HG02642 (cell line): Measurements from ENCODE around the gene LIMK1.

Experiments used
- ATAC-seq: cut with Tn5 transposase; IDR thresholded peaks from one replicate; pipeline ENCODE4 v1.9.1; 2021; ENCODE audit warnings: mild to moderate bottlenecking; ENCODE audit not compliant: unreplicated experiment, poor library complexity

Gene LIMK1

DNA sequence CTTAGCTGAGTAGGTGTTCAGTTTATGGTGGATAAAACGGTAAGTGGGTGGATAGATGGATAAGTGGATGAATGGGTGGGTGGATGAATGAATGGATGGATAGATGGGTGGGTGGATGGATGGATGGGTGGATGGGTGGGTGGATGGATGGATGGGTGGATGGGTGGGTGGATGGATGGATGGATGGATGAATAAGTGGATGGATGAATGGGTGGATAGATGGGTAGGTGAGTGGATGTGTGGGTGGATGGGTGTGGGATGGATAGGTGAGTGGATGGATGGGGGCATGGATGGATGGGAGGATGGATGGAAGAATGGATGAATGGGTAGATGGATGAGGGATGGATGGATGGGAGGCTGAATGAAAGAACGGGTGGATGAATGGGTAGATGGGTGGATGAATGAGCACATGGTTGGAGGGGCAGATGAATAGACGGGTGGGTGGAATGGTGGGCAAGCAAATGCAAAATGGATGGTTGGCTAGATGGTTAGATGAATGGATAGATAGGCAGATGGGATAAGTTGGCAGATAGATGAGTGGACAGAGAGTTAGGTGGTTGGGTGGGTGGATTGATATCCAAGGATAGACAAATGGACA is 29.9 kb upstream of the LIMK1 start:
- no peak for ATAC-seq

DNA sequence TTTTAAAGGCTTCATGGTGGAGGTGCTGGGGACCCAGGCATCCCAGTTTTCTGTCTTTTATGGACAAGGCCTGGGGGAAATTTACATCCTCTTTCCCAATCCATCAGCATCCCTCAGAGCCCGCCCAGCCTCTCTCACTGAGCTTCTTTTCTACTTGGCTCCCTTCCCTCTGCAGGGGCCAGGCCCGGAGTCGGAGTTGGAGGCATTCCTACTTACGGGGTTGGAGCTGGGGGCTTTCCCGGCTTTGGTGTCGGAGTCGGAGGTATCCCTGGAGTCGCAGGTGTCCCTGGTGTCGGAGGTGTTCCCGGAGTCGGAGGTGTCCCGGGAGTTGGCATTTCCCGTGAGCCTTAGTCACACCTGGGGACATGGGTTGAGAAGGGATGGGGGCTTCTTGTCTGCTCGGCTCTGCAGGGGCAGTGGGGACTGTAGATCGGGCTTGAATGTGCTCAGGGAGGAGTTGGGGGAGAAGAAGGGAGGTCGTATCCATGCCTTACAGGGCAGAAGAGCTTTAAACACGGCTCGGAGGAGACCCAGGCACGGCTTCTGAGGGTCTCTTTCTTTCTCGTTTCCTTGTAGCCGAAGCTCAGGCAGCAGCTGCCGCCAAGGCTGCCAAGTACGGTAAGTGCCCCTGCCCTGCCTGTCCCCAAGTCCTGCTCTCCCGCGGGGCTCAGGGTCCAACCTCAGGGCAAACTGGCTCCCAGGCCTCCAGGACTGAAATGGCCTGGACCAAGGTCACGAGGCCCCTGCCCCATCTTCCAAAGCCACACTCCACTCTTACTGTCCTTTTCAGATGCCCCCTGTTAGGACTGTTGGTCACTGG is 27.3 kb upstream of the LIMK1 start:
- no peak for ATAC-seq

DNA sequence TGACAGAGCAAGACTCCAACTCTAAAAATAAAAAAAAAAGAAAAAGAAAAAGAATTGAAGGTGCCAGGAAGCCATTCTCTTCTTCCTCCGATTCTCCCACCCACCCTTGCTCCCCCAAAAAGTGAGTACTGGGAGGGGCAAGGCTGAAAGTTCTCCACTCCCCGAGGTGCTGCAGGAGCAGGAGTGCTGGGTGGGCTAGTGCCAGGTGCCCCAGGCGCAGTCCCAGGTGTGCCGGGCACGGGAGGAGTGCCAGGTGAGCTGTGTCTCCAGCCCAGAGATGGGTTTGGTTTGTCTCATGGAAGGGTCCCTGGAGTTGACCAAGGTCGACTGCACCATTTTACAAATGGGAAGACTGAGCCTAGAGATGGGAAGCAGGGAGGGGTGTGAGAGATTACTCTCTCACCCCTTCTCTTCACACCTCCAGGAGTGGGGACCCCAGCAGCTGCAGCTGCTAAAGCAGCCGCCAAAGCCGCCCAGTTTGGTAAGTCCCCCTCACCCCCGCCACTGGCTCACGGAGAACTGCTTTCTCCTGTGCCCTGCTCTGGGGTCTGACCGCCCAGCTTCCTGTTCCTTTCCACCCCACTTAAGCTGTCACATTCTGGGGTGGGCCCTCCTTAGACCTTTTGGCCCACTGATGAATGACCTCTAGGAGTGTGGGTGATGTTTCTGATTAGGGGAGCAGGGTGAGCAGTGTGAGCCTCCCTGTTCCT is 26.2 kb upstream of the LIMK1 start:
- no peak for ATAC-seq

DNA sequence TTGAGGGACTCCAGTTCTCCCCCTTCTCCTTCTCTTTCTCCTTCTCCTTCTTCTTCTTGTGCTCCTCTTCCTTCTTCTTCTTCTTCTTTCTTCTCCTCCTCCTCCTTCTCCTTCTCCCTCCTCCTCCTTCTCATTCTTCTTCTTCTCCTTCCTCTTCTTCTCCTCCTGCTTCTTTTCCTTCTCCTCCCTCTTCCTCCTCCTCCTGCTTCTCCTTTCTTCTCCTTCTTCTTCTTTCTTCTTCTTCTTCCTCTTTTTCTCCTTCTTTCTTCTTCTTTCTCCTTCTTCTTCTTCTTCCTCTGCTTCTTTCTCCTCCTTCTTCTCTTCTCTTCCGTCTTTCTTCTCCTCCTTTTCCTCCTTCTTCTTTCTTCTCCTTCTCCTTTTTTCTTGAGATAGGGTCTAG is 25.6 kb upstream of the LIMK1 start:
- no peak for ATAC-seq

DNA sequence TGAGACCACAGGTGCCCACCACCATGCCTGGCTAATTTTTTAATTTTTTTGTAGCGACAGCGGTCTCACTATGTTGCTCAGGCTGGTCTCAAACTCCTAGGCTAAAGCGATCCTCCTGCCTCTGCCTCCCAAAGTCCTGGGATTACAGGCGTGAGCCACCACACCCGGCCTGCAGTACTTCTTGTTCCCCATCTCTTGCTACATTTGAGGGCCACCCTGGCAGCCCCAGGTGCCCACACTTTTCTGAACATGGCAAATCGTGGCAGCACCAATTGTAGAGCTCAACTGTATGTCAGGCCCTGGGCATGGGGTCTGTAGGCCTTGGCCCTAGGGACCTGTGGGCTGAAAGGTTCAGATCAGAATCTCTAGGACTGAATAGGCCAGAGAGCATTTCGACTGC is 25.1 kb upstream of the LIMK1 start:
- no peak for ATAC-seq

DNA sequence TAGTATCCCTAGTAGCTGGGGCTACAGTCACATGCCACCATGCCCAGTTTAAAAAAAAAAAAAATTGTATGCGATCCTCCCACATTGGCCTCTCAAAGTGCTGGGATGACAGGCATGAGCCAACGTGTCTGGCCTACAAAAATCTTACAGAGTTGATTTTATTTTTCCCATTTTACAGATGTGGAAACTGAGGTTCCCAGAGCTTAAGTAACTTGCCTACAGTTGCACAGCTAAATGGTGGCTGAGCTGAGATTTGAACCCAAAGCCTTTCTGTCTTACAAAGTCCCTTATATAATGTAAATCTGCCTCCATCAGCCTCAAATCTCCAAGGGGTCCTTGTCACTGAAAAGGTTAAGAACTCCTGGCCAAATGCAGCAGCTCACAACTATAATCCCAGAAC is 24.6 kb upstream of the LIMK1 start:
- no peak for ATAC-seq

DNA sequence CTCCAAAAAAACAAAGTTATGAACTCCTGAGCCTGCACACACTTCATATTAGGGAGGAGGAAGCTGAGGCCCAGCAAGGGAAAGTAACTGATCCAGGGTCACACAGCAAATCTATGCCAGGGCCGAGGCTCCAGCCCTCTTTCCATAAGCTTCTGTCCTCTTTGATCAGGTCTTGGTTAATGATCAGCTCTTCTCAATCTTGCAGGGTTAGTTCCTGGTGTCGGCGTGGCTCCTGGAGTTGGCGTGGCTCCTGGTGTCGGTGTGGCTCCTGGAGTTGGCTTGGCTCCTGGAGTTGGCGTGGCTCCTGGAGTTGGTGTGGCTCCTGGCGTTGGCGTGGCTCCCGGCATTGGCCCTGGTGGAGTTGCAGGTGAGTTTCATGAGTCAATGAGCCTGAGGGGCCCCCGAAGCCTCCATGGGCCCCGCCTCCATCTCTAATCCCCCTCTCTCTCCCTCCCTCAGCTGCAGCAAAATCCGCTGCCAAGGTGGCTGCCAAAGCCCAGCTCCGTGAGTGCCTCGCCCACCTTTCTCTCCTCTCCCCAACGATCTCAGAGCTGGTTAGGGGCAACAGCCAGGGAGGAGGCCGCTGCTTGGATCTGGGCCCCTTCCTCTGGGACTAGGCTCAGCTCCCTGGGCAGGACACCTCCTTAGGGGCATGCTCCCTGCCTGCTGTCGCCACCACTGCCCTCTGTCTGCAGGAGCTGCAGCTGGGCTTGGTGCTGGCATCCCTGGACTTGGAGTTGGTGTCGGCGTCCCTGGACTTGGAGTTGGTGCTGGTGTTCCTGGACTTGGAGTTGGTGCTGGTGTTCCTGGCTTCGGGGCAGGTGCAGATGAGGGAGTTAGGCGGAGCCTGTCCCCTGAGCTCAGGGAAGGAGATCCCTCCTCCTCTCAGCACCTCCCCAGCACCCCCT is 23.7 kb upstream of the LIMK1 start:
- no peak for ATAC-seq

DNA sequence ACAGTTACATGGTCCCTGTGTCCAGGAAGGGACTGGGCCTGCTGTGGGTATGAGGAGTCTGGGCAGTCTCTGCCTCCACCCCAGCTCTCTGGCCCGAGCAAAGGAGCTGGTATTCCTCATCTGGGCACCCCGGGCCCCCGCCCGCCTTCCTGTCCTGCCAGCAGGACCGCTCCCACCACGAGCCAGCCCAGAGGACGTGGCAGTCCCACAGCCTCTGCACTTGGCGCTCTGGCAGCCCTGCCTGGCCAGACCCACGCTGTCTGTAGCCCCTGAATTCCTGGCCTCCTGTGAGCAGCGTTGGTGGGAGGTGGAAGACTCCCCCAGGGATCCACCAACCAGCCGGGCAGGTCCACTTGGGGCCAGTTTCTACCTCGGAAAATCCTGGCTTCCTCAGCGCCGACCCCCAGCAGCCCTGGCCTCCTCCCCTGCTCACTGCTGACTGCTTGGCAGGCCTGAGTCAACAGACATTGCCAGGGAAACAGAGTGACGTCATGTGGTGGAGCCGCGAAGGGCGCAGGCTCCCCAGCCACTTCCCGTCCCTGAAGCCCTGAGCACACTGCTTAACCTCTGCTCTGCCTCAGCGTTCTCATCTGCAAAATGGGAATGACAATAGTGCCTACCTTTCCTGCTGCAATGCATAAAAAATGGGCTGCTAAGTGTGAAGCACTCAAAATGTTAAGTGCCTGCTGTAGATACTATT is 21.6 kb upstream of the LIMK1 start:
- ATAC-seq = no peak

DNA sequence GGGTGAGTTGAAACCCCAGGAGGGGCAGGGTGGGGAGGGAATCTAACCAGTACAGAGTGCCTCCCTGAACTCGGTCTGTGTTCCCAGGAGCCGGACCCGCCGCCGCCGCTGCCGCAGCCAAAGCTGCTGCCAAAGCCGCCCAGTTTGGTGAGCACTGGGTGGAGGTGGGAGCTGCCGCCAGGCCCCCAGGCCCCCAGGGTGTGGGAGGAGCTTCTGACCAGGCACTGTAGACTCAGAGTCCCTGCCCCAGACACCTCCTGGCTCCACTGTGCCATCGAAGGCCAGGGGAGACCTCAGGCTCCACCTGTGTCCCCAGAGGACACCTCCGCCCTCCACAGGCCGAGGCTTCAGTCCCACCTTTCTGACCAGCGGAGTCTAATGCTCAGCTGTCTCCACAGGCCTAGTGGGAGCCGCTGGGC is 20.4 kb upstream of the LIMK1 start:
- ATAC-seq = no peak

DNA sequence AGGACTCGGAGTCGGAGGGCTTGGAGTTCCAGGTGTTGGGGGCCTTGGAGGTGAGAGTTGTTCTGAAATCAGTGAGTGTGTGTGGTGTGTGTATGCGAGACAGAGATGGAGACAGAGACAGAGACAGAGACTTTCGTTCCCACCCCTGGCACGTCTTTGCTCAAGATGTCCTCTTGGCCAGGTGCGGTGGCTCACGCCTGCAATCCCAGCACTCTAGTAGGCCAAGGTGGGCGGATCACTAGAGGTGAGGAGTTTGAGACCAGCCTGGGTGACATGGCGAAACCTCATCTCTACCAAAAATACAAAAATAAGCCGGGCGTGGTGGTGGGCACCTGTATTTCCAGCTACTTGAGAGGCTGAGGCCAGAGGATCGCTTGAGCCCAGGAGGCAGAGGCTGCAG is 20.0 kb upstream of the LIMK1 start:
- ATAC-seq = no peak

DNA sequence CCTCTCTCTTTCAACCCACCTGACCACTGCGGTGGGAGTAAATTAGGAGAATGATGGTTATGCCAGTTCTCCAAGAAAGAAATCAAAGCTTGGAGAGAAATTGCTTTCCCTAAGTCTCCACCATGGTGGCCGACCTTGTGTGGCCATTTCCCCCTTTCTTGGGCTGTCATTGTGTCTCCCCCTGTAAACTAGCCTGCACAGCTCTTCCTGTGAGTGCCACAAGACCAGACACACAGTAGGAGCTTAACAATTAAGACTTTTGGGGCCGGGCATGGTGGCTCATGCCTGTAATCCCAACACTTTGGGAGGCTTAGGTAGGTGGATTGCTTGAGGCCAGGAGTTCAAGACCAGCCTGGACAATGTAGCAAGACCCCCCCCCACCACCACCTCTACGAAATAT is 18.9 kb upstream of the LIMK1 start:
- ATAC-seq = no peak

DNA sequence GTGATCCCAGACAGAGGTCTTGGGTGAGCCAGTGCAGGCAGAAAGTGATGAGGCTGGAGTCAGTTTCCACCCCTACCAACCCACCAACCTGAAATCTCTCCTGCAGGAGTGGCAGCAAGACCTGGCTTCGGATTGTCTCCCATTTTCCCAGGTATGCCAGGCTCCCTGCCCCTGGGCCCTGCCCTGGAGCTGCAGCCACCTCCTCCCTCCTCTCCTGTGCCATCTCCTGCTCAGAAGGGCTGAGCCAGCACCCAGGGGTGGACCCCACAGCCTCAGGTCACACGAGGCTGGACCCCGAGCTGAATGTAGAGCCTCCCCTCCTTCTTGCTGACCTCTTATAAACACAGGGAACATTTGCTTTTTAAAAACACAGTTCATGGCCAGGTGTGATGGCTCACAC is 17.0 kb upstream of the LIMK1 start:
- no peak for ATAC-seq

DNA sequence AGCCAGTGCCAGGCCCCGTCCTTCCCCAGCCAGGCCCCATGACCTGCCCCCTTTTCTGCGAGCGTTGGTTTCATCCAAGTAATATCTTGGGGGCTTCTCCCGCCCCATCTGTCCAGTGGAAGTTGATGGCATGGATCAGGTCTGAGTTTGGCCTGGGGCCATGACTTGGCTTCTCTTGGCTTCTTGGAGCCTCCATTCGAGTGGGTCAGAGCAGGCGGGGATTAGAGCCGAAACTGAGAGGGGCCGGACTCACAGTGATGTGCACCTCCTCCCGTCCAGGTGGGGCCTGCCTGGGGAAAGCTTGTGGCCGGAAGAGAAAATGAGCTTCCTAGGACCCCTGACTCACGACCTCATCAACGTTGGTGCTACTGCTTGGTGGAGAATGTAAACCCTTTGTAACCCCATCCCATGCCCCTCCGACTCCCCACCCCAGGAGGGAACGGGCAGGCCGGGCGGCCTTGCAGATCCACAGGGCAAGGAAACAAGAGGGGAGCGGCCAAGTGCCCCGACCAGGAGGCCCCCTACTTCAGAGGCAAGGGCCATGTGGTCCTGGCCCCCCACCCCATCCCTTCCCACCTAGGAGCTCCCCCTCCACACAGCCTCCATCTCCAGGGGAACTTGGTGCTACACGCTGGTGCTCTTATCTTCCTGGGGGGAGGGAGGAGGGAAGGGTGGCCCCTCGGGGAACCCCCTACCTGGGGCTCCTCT is 15.1 kb upstream of the LIMK1 start:
- ATAC-seq = no peak

DNA sequence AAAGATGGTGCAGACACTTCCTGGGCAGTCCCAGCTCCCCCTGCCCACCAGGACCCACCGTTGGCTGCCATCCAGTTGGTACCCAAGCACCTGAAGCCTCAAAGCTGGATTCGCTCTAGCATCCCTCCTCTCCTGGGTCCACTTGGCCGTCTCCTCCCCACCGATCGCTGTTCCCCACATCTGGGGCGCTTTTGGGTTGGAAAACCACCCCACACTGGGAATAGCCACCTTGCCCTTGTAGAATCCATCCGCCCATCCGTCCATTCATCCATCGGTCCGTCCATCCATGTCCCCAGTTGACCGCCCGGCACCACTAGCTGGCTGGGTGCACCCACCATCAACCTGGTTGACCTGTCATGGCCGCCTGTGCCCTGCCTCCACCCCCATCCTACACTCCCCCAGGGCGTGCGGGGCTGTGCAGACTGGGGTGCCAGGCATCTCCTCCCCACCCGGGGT is 14.5 kb upstream of the LIMK1 start:
- no peak for ATAC-seq

DNA sequence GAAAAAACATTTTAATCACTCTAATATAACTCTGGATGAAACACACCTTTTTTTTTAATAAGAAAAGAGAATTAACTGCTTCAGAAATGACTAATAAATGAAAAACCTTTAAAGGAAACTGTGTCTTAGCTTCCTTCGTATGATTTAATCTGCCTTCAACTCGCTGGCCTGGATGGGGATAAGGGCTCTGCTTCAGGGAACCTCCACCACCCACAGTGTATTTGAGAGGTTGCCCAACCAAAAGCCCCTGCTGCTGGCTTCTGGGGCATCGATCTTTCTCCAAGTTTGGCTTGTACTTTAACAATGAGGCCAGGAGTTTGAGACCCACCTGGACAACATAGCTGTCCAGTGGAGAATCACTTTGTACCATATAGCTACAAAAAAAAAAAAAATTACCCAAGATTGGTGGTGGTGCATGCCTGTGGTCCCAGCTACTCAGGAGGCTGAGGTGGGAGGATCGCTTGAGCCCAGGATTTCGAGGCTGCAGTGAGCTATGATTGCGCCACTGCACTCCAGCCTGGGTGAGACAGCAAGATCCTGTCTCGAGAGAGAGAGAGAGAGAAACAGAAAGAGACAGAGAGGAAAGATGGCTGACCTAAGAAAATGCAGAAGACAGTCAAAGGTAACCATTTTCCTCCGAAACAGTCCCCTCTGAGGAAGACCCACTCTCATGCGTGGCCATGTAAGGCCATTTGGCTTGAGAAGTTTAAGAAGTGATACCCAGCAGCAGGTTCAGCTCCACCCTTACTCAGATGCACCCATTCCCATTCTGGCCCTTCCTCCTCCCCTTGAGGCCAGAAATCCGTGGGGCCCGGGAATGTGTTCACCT is 13.6 kb upstream of the LIMK1 start:
- no peak for ATAC-seq

DNA sequence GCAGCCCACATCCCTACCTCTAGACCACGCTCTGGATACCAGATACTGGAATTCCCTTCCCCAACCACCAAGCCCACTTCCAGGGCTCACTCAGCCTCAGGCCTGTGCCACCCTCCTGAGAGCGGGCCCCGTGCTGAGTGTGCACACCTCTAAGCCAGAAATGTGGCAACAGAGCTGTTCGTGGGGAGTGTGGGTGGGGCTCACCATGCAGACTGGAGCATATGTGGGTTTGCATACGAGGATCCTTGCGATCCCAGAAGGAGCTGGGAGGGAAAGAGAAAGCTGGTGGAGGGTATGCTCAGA is 13.0 kb upstream of the LIMK1 start:
- ATAC-seq = no peak

DNA sequence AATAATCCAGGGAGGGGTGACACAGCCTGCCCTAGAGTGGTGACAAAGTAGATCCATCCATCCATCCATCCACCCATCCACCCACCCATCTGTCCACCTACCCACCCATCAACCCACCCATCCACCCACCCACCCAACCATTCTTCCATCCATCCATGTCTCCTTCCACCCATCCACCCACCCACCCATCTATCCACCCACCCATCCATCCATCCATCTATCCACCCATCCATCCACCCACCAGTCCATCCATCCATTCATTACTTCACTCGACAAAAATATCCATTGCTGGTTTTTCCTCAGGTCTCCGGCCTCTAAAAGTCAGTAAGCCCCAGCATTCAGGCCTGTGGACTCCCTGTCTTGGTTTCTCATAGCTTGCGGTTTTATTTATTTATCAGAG is 12.5 kb upstream of the LIMK1 start:
- ATAC-seq = no peak

DNA sequence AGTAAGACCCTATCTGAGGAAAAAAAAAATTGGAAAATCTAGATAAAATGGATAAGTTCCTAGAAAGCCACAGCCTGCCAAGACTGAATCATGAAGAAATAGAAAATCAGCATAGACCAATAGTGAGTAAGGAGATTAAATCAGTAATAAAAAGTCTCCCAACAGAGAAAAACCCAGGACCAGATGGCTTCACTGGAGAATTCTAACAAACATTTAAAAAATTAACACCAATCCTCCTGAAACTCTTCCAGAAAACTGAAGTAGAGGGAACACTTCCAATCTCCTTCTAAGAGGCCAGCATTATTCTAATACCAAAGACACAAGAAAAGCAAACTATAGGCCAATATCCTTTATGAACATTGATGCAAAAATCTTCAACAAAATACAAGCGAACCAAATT is 8.8 kb upstream of the LIMK1 start:
- no peak for ATAC-seq

DNA sequence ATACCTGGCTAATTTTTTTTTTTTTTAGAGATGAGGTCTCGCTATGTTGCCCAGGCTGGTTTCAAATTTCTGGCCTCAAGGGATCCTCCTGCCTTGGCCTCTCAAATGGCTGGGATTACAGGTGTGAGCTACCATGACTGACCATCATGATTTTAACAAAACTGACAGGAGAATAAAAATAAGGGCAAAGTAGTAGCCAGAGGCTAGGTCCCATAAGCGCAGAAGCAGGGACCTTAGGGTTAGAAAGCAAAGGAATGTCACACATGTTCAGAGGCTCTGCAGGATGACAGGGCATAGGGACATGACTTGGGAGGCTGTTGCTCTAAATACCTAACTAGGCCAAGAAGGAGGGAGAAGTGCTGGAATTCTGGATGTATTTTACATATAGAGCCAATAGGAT is 5.1 kb upstream of the LIMK1 start:
- no peak for ATAC-seq
